ENCODE results near the gene CLHC1.
"Not testable (repeated sequence)": the region's sequence is repeated elsewhere in the genome, so short reads cannot be mapped to it uniquely, and the experiment has no call there.

Gene CLHC1

DNA sequence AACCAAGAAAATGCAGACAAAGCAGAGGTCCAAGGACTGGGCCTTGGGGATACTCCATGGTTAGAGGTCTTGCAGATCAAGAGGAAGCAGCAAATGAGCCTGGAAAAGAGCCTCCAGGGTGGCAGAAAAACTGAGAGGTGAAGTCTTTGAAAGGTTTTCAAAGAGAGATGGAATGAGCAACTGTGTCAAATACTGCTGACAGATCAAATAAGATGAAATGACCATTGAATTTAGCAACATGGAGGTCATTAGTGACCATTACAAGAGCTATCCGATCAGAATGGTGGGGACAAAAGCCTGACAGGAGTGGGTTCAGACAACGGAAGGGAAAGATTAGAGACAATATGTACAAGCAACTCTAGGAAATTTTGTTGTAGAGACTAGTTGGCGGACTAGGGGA is 1.5 kb downstream of the CLHC1 start:
- H3K27ac ChIP-seq (ENCODE audit: low read length): no peak overlapping the region
- H3K27me3 ChIP-seq (ENCODE audit: low read depth, low read length): no peaks in the 10 kb centered on the region
- H3K4me3 ChIP-seq (ENCODE audit: low read depth in 1 of 2, low read length in 2 of 2): no peak overlapping the region
- no peaks in the 10 kb centered on the region for H3K9me3 ChIP-seq (ENCODE audit: control insufficient read depth in 1 of 2, low read length in 2 of 2)
- peaks cover 11 to 22% of the 10 kb centered on the region in 2 donors for H3K4me1 ChIP-seq (ENCODE audit: control insufficient read depth in 1 of 2, insufficient read depth in 2 of 2, low read length in 2 of 2)
- H3K36me3 ChIP-seq (ENCODE audit: control insufficient read depth in 1 of 2, insufficient read depth in 2 of 2, low read length in 2 of 2): peaks cover 16 to 19% of the 10 kb centered on the region in 2 donors

DNA sequence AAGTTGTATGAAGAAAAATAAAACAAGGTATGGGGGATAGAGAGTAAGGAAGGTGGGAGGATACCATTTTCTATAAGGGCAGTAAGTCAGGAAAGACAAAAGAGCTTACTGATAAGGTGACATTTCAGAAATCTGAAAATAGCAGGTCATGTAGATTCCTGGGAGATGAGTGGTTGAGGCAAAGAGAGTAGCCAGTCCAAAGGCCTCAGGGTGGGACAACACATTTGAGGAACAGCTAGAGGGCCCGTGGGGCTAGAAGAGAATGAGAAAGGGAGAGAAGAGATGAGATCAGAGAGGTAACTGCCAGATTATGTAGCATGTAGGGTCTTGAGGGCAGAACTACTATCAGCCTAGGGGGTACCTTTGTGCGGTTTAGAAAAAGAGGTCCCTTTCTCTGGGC is 2.9 kb downstream of the CLHC1 start:
- no peaks in the 10 kb centered on the region for H3K9me3 ChIP-seq (ENCODE audit: control insufficient read depth in 1 of 2, low read length in 2 of 2)
- H3K4me3 ChIP-seq (ENCODE audit: low read depth in 1 of 2, low read length in 2 of 2): no peak overlapping the region
- H3K4me1 ChIP-seq (ENCODE audit: control insufficient read depth in 1 of 2, insufficient read depth in 2 of 2, low read length in 2 of 2): peaks cover 11 to 15% of the 10 kb centered on the region in 2 donors
- H3K27me3 ChIP-seq (ENCODE audit: low read depth, low read length): no peaks in the 10 kb centered on the region
- no peak overlapping the region for H3K27ac ChIP-seq (ENCODE audit: low read length)
- peaks cover 3 to 6% of the 10 kb centered on the region in 2 donors for H3K36me3 ChIP-seq (ENCODE audit: control insufficient read depth in 1 of 2, insufficient read depth in 2 of 2, low read length in 2 of 2)

DNA sequence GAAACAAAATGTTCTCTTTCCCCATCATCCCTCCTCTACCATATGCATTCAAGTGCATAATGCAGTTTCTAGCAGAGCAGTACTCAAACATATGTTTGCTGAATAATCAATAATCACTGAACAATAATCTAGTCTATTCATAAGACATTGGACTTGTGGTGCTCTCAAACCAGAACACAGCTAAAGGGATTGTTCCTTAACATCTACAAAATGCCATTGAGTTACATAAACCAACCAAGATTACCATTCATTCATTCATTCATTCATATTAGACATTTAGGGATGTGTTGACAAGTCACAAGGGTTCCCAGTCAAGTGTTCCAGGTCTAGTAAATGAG is 3.9 kb downstream of the CLHC1 start:
- Histone ChIP-seq H3K36me3 (ENCODE audit: control insufficient read depth in 1 of 2, insufficient read depth in 2 of 2, low read length in 2 of 2) (no peaks in the 10 kb centered on the region), H3K4me1 (ENCODE audit: control insufficient read depth in 1 of 2, insufficient read depth in 2 of 2, low read length in 2 of 2) (peaks cover 5 to 6% of the 10 kb centered on the region in 2 donors), H3K27ac (ENCODE audit: low read length) (no peak overlapping the region), H3K27me3 (ENCODE audit: low read depth, low read length) (no peaks in the 10 kb centered on the region), H3K4me3 (ENCODE audit: low read depth in 1 of 2, low read length in 2 of 2) (no peak overlapping the region), H3K9me3 (ENCODE audit: control insufficient read depth in 1 of 2, low read length in 2 of 2) (no peaks in the 10 kb centered on the region)

DNA sequence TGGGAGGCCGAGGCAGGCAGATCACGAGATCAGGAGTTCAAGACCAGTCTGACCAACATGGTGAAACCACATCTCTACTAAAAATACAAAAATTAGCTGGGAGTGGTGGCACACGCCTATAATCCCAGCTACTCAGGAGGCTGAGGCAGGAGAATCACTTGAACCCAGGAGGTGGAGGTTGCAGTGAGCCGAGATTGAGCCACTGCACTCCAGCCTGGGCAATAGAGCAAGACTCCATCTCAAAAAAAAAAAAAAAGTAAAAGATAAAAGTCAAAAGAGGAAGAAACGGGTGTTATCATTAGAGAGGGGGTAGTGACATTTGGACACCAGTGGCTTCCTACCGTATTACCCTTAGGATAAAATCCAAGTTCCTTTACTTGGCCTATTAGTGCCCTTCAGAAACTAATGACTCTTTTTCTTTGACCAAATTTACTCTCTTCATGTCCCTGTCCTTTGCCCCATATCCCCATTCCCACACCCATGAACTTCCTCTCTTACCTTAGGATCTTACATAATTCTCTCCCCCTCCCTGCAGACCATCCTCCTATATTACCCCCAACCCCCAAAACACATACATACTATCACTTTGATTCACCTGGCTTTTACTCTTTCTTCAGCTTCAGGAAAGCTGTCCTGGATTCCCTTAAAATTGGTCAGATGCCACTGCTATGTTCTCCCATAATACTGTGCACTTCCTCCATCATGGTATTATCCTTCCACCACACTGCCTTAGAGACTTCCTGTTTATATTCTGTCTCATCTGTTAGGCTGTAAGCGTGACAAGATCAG is 4.5 kb downstream of the CLHC1 start:
- H3K27ac ChIP-seq (ENCODE audit: low read length); H3K4me3 ChIP-seq (ENCODE audit: low read depth in 1 of 2, low read length in 2 of 2); H3K9me3 ChIP-seq (ENCODE audit: control insufficient read depth in 1 of 2, low read length in 2 of 2); H3K36me3 ChIP-seq (ENCODE audit: control insufficient read depth in 1 of 2, insufficient read depth in 2 of 2, low read length in 2 of 2); H3K27me3 ChIP-seq (ENCODE audit: low read depth, low read length); H3K4me1 ChIP-seq (ENCODE audit: control insufficient read depth in 1 of 2, insufficient read depth in 2 of 2, low read length in 2 of 2): not testable (repeated sequence)

DNA sequence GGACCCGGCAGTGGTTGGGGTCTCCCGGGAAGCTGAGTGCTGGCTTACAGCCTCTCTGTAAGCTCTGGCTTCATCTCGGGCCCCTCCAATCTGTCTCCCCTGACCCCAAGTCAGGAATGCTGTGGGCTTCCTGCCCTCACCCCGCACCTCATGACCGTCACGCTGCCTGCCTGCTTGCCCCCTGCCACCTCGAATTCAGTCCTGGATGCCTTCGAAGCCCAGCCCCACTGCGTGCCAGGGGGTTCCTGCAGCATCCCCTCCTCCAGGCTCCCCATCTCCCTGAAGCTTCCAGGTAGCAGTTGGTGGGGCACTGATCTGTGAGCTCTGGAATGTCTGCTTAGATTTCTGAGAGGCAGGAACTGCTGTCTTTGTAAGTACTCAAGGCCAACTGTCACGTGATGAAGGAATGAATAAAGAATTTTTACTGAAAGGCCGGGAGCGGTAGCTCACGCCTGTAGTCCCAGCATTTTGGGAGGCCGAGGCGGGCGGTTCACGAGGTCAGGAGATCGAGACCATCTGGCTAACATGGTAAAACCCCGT is 6.5 kb downstream of the CLHC1 start:
- Histone ChIP-seq H3K27me3 (ENCODE audit: low read depth, low read length) (no peaks in the 10 kb centered on the region), H3K27ac (ENCODE audit: low read length) (no peak overlapping the region), H3K36me3 (ENCODE audit: control insufficient read depth in 1 of 2, insufficient read depth in 2 of 2, low read length in 2 of 2) (no peaks in the 10 kb centered on the region), H3K4me3 (ENCODE audit: low read depth in 1 of 2, low read length in 2 of 2) (no peak overlapping the region), H3K9me3 (ENCODE audit: control insufficient read depth in 1 of 2, low read length in 2 of 2) (no peaks in the 10 kb centered on the region), H3K4me1 (ENCODE audit: control insufficient read depth in 1 of 2, insufficient read depth in 2 of 2, low read length in 2 of 2) (peaks cover 0 to 3% of the 10 kb centered on the region in 2 donors)

DNA sequence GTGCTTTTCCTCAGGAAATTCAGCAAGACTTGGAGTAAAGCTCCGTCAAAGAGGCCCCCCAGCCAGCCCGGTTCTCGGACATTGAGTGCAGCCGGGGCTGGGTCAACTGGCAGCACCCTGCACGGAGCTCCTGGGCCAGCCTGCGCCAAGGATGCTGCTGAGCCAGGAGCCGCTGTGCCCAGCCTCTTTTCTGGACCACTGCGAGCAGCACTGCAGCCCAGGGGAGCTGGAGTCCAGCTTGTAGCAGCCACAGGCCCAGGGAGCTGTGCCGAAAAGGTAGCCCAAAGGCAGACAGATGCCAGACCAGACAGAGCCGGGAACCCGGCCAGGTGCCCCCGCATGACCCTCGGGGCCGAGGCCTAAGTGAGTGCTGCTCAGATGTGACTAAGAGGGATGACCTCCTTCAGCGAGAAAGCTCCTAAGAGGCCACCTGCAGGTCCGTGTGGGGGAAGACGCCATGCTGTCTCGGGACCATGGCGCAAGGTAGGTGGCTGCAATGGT is 7.3 kb downstream of the CLHC1 start:
- no peak overlapping the region for H3K27ac ChIP-seq (ENCODE audit: low read length)
- no peaks in the 10 kb centered on the region for H3K9me3 ChIP-seq (ENCODE audit: control insufficient read depth in 1 of 2, low read length in 2 of 2)
- H3K36me3 ChIP-seq (ENCODE audit: control insufficient read depth in 1 of 2, insufficient read depth in 2 of 2, low read length in 2 of 2): no peaks in the 10 kb centered on the region
- H3K4me3 ChIP-seq (ENCODE audit: low read depth in 1 of 2, low read length in 2 of 2): no peak overlapping the region
- H3K27me3 ChIP-seq (ENCODE audit: low read depth, low read length): no peaks in the 10 kb centered on the region
- H3K4me1 ChIP-seq (ENCODE audit: control insufficient read depth in 1 of 2, insufficient read depth in 2 of 2, low read length in 2 of 2): peaks cover 0 to 3% of the 10 kb centered on the region in 2 donors

DNA sequence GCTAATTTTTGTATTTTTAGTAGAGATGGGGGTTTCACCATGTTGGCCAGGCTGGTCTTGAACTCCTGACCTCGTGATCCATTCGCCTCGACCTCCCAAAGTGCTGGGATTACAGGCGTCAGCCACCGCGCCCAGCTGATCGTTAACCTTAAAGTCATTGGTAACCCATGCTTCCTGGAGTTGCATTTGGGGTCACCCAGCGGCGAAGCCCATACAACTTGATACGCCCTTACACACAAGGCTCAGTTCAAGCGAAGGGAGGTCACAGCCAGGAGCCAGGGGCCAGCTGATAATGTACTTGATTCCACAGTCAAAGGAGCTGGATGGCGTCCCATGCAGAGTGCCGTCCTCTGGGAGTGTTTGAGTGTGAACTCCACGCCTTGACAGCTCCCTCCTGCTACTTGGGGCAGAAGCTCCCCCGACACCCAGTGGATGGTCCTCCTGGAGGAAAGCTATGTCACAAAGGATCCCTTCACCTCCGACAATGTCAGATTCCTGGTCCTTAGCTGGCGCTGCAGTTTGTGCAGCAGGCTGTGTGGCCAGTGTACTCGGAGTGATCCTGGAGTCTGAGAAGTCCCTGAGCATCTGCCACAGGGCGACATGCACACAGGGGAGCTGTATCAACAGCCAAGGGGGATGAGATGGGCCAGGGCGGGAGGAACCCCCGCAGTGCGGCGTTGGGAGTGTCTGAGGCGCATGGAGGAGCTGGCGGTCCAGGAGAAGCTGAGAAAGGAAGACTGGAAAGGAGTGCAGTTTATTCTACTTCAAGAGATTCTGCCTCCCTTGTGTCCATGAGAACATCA is 7.9 kb downstream of the CLHC1 start:
- Histone ChIP-seq H3K27ac (ENCODE audit: low read length) (no peak overlapping the region), H3K9me3 (ENCODE audit: control insufficient read depth in 1 of 2, low read length in 2 of 2) (no peaks in the 10 kb centered on the region), H3K4me1 (ENCODE audit: control insufficient read depth in 1 of 2, insufficient read depth in 2 of 2, low read length in 2 of 2) (peaks cover 0 to 3% of the 10 kb centered on the region in 2 donors), H3K4me3 (ENCODE audit: low read depth in 1 of 2, low read length in 2 of 2) (peak overlapping the region in 1 of 2 donors; percentile 76), H3K36me3 (ENCODE audit: control insufficient read depth in 1 of 2, insufficient read depth in 2 of 2, low read length in 2 of 2) (no peaks in the 10 kb centered on the region), H3K27me3 (ENCODE audit: low read depth, low read length) (no peaks in the 10 kb centered on the region)

DNA sequence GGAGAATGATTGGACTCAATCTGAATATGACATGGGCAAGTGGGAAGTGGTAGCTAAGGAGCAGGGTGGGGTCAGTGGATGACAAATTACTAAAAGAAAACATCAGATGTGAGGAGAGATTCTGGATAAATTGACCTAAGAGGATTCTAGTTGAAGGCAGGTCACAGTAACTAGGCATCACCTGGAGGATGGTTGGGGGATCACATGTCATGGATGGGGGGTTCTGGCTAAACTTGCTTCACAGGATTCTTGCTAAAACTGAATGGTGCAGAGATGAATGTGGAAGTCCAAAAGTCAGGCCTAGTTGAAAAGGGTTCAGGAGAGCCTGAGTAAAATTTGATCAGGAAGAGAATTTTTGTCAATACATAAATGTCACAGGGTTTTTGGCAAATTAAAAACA is 18.3 kb downstream of the CLHC1 start:
- H3K4me1 ChIP-seq (ENCODE audit: control insufficient read depth in 1 of 2, insufficient read depth in 2 of 2, low read length in 2 of 2): no peaks in the 10 kb centered on the region
- no peaks in the 10 kb centered on the region for H3K36me3 ChIP-seq (ENCODE audit: control insufficient read depth in 1 of 2, insufficient read depth in 2 of 2, low read length in 2 of 2)
- no peaks in the 10 kb centered on the region for H3K27me3 ChIP-seq (ENCODE audit: low read depth, low read length)
- H3K4me3 ChIP-seq (ENCODE audit: low read depth in 1 of 2, low read length in 2 of 2): no peak overlapping the region
- H3K27ac ChIP-seq (ENCODE audit: low read length): no peak overlapping the region
- no peaks in the 10 kb centered on the region for H3K9me3 ChIP-seq (ENCODE audit: control insufficient read depth in 1 of 2, low read length in 2 of 2)

DNA sequence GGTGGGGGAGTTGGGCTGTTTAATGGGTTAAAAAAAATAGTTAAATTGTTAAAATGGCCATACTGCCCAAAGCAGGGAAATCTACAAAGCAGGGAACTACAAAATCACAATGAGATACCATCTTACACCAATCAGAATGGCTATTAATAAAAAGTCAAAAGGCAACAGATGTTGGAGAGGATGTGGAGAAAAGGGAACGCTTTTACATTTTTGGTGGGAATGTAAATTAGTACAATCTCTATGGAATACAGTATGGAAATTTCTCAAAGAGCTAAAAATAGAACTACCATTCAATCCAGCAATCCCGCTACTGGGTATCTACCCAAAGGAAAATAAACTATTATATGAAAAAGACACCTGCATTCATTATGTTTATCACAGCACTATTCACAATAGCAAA is 27.1 kb downstream of the CLHC1 start:
- H3K4me3 ChIP-seq (ENCODE audit: low read depth in 1 of 2, low read length in 2 of 2): no peak overlapping the region
- no peaks in the 10 kb centered on the region for H3K4me1 ChIP-seq (ENCODE audit: control insufficient read depth in 1 of 2, insufficient read depth in 2 of 2, low read length in 2 of 2)
- no peak overlapping the region for H3K27ac ChIP-seq (ENCODE audit: low read length)
- H3K9me3 ChIP-seq (ENCODE audit: control insufficient read depth in 1 of 2, low read length in 2 of 2): no peaks in the 10 kb centered on the region
- no peaks in the 10 kb centered on the region for H3K27me3 ChIP-seq (ENCODE audit: low read depth, low read length)
- peaks cover 0 to 5% of the 10 kb centered on the region in 2 donors for H3K36me3 ChIP-seq (ENCODE audit: control insufficient read depth in 1 of 2, insufficient read depth in 2 of 2, low read length in 2 of 2)

DNA sequence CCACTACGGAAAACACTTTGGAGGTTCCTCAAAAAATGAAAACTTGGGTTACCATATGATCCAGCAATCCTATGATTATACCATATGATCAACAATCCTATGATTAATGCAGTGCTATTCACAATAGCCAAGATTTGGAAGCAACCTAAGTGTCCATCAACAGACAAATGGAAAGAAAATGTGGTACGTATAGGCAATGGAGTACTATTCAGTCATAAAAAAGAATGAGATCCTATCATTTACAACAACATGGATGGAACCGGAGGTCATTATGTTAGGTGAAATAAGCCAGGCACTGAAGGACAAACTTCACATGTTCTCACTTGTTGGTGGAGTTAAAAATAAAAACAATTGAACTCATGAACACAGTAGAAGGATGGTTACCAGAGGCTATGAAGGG is 27.6 kb downstream of the CLHC1 start:
- no peak overlapping the region for H3K4me3 ChIP-seq (ENCODE audit: low read depth in 1 of 2, low read length in 2 of 2)
- H3K9me3 ChIP-seq (ENCODE audit: control insufficient read depth in 1 of 2, low read length in 2 of 2): no peaks in the 10 kb centered on the region
- H3K4me1 ChIP-seq (ENCODE audit: control insufficient read depth in 1 of 2, insufficient read depth in 2 of 2, low read length in 2 of 2): no peaks in the 10 kb centered on the region
- H3K27ac ChIP-seq (ENCODE audit: low read length): no peak overlapping the region
- H3K36me3 ChIP-seq (ENCODE audit: control insufficient read depth in 1 of 2, insufficient read depth in 2 of 2, low read length in 2 of 2): peaks cover 0 to 5% of the 10 kb centered on the region in 2 donors
- no peaks in the 10 kb centered on the region for H3K27me3 ChIP-seq (ENCODE audit: low read depth, low read length)

DNA sequence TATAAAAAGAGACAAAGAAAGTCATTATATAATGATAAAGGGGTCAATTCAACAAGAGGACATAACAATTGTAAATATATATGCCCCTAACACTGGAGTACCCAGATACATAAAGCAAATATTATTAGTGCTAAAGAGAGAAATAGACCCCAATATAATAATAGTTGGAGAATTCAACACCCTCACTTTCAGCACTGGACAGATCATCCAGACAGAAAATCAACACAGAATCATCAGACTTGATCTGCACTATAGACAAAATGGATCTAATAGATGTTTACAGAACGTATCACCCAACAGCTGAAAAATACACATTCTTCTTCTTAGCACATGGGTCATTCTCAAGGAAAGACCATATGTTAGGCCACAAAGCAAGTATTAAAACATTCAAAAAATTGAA is 31.7 kb downstream of the CLHC1 start:
- Histone ChIP-seq H3K27ac (ENCODE audit: low read length) (no peak overlapping the region), H3K4me3 (ENCODE audit: low read depth in 1 of 2, low read length in 2 of 2) (no peak overlapping the region), H3K27me3 (ENCODE audit: low read depth, low read length) (no peaks in the 10 kb centered on the region), H3K4me1 (ENCODE audit: control insufficient read depth in 1 of 2, insufficient read depth in 2 of 2, low read length in 2 of 2) (no peaks in the 10 kb centered on the region), H3K9me3 (ENCODE audit: control insufficient read depth in 1 of 2, low read length in 2 of 2) (no peaks in the 10 kb centered on the region), H3K36me3 (ENCODE audit: control insufficient read depth in 1 of 2, insufficient read depth in 2 of 2, low read length in 2 of 2) (peaks cover 0 to 19% of the 10 kb centered on the region in 2 donors)

Measured in muscle layer of duodenum (tissue), 2 donors.